GM21447 (cell line): ENCODE results near the gene GRB2.

Experiments used
- ATAC-seq: cut with Tn5 transposase; IDR thresholded peaks from one replicate; pipeline ENCODE4 v1.9.1; 2021; ENCODE audit not compliant: unreplicated experiment

Gene GRB2

GRCh38 chr17:75414488-75414887 lies 9.0 kb upstream of the GRB2 start:
- no peak for ATAC-seq

- ATAC-seq, result peak; percentile 61
Measured at GRCh38 chr17:75412455-75413317, 7.2 kb upstream of the GRB2 start.

GRCh38 chr17:75411328-75412067 lies 6.0 kb upstream of the GRB2 start:
- ATAC-seq, result no peak

- no peak for ATAC-seq
Measured at GRCh38 chr17:75410141-75410540, 4.7 kb upstream of the GRB2 start.

- ATAC-seq, result no peak
Measured at GRCh38 chr17:75407655-75408352, 2.3 kb upstream of the GRB2 start.

- peak; percentile 5 for ATAC-seq
Measured at GRCh38 chr17:75406222-75406615, 741 bp upstream of the GRB2 start.

- ATAC-seq, result peak; percentile 12
Measured at GRCh38 chr17:75404731-75405364, 630 bp downstream of the GRB2 start.

- no peak for ATAC-seq
Measured at GRCh38 chr17:75404223-75404730, 1.2 kb downstream of the GRB2 start.

- no peak for ATAC-seq
Measured at GRCh38 chr17:75403131-75403530, 2.3 kb downstream of the GRB2 start.

- ATAC-seq, result no peak
Measured at GRCh38 chr17:75402026-75402425, 3.5 kb downstream of the GRB2 start.

- ATAC-seq, result no peak
Measured at GRCh38 chr17:75400326-75400939, 5.0 kb downstream of the GRB2 start.

- no peak for ATAC-seq
Measured at GRCh38 chr17:75398279-75398678, 7.2 kb downstream of the GRB2 start.

- ATAC-seq, result no peak
Measured at GRCh38 chr17:75397217-75397616, 8.3 kb downstream of the GRB2 start.

- ATAC-seq, result no peak
Measured at GRCh38 chr17:75396796-75397195, 8.7 kb downstream of the GRB2 start.

GRCh38 chr17:75396025-75396424 lies 9.5 kb downstream of the GRB2 start:
- no peak for ATAC-seq

- no peak for ATAC-seq
Measured at GRCh38 chr17:75394332-75394918, 11.1 kb downstream of the GRB2 start.

- peak; percentile 83 for ATAC-seq
Measured at GRCh38 chr17:75393523-75394331, 11.8 kb downstream of the GRB2 start.

GRCh38 chr17:75392559-75392958 lies 12.9 kb downstream of the GRB2 start:
- no peak for ATAC-seq

GRCh38 chr17:75390982-75391381 lies 14.5 kb downstream of the GRB2 start:
- no peak for ATAC-seq
